HUES48 (cell line): Measurements from ENCODE around the gene KXD1.
"Not testable (repeated sequence)": the region's sequence is repeated elsewhere in the genome, so short reads cannot be mapped to it uniquely, and the experiment has no call there.

Experiments
- H3K27ac ChIP-seq: one replicate; pipeline ENCODE4 v1.7.0; 2013; ENCODE audit warnings: low read depth, low read length, inconsistent platforms
- H3K27me3 ChIP-seq: 2 replicates; pipeline ENCODE4 v1.6.1; 2013; ENCODE audit warnings: mild to moderate bottlenecking, low read length; ENCODE audit not compliant: control insufficient read depth, insufficient read depth
- H3K36me3 ChIP-seq: 2 replicates; pipeline ENCODE4 v1.6.1; 2013; ENCODE audit warnings: low read length; ENCODE audit not compliant: control insufficient read depth, insufficient read depth
- H3K4me1 ChIP-seq: 2 replicates; pipeline ENCODE4 v1.6.1; 2013; ENCODE audit warnings: mild to moderate bottlenecking, low read length; ENCODE audit not compliant: control insufficient read depth, insufficient read depth
- H3K4me3 ChIP-seq: 2 replicates; pipeline ENCODE4 v1.5.1; 2013; ENCODE audit warnings: mild to moderate bottlenecking, low read depth, low read length
- H3K9ac ChIP-seq: 2 replicates; pipeline ENCODE4 v1.6.1; 2013; ENCODE audit warnings: mild to moderate bottlenecking, low read depth, low read length, moderate library complexity
- H3K9me3 ChIP-seq: 2 replicates; pipeline ENCODE4 v1.6.1; 2013; ENCODE audit warnings: low read length; ENCODE audit not compliant: control insufficient read depth, insufficient read depth

The KXD1 gene

DNA sequence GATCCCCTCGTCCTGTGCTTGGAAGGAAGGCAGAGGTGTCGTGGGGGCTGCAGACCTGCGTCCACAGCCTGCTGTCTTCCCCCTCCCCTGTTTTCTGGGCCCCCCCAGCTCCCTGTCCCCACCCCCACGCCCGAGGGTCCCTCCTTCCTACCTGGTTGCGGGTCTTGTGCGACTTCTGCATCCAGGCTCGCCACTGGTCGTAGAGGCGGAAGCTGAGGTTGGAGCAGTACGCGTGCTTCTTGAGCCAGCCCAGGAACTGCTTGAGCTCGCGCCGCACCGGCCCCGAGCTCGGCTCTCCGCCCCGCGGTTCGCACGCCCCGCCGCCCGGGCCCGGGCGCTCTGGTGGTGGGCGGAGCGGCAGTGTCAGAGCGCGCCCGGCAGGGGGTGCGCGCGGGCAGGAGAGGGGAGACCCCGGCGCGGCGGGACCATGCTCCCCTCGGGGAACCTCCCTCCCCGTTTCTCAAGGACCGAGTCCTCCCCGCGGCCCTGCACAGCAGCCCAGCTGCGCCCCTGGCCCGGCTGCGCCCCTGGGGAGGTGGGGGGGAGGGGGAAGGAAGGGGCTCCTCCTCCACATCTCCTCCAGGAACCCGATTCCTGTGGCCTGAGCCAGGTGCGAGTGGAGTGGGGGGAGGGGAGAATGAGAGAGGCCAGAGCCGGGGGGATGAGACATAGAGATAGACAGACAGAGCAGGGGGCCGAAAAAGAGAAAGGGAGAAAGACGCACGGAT lies 36.6 kb downstream of the KXD1 start:
- H3K4me3 ChIP-seq = peak overlapping the region; percentile 54
- peak overlapping the region; percentile 90 for H3K27ac ChIP-seq
- H3K27me3 ChIP-seq = peaks cover 3% of the 10 kb centered on the region; the same call in 1 of the 2 replicates
- H3K36me3 ChIP-seq = peaks cover 3% of the 10 kb centered on the region; the same call in 1 of the 2 replicates
- H3K4me1 ChIP-seq = peaks cover 15% of the 10 kb centered on the region
- H3K9me3 ChIP-seq = no peaks in the 10 kb centered on the region
- no peak overlapping the region; the same call in 1 of the 2 replicates for H3K9ac ChIP-seq

DNA sequence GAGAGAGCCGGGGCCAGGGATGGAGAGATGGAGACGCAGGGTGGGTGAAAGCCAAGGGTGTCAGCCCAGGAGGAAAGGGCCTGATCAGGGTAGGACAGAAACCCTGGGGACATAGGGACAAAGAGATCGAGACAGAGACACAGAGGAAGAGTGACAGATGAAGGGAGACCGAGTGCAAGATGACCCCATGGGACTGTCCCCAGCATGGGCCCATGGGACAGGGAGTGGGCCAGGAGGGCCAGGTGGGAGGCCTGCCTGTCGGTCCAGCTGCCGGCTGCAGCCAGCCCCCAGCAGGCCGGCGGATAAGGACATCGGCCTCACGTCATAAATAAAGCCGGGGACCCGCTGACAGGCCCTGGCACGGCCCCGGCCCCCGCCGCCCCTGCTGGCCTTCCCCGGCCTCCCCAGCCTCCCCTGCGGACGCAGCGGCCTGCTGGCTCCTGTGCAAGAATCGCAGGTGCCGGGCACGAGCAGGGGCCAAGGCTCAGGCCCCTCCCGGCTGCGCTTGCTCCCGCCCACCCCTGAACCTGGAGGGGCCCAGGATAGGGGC lies 37.2 kb downstream of the KXD1 start:
- Histone ChIP-seq H3K27ac (peak overlapping the region; percentile 90), H3K36me3 (peaks cover 3% of the 10 kb centered on the region; the same call in 1 of the 2 replicates), H3K4me3 (peak overlapping the region; percentile 54), H3K27me3 (peaks cover 6% of the 10 kb centered on the region), H3K9me3 (no peaks in the 10 kb centered on the region), H3K9ac (no peak overlapping the region), H3K4me1 (peaks cover 15% of the 10 kb centered on the region)

DNA sequence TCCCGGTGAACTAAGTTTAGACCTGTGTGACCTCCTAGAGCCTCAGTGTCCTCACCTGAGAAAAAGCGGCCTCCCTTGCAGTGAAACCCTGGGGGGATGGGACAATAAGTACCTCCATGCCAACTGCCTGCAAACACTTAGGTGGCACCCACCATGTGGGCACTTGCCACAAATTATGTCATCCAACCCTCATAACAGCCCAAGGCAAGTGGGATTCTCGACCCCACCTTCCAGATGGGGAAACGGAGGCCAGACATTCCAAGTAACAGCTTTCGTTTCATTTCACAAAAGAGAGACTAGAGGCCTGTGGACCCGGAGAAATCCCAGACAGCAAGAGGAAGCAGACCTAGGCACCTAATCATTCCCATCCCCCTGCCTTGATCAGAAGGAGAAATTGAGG lies 37.8 kb downstream of the KXD1 start:
- H3K9ac ChIP-seq = no peak overlapping the region
- no peak overlapping the region for H3K4me3 ChIP-seq
- H3K36me3 ChIP-seq = peaks cover 3% of the 10 kb centered on the region; the same call in 1 of the 2 replicates
- H3K9me3 ChIP-seq = no peaks in the 10 kb centered on the region
- peaks cover 15% of the 10 kb centered on the region for H3K4me1 ChIP-seq
- peaks cover 8% of the 10 kb centered on the region for H3K27me3 ChIP-seq
- H3K27ac ChIP-seq = no peak overlapping the region

DNA sequence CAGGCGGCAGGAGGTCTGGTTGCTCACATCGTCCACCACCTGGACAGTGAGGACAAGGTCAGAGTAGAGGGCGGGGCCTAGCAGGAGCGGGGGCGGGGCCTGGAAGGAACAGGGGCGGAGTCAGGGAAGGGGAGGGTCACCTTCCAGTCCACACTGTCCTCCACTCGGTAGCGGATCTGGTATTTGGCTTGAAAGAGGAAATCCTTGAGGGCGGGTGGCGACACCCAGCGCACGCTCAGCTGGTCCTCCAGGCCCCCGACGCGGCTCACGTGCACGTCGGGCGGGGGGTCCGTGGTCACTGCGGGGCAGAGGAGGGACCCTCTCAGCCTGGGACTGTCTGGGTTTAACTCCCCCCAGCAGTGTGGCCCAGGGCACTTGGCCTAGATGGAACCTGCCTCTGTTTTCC lies 39.1 kb downstream of the KXD1 start:
- H3K9me3 ChIP-seq = no peaks in the 10 kb centered on the region
- H3K27ac ChIP-seq = no peak overlapping the region
- no peak overlapping the region for H3K9ac ChIP-seq
- H3K4me3 ChIP-seq = no peak overlapping the region
- H3K36me3 ChIP-seq = no peaks in the 10 kb centered on the region
- peaks cover 12% of the 10 kb centered on the region for H3K4me1 ChIP-seq
- peaks cover 15% of the 10 kb centered on the region for H3K27me3 ChIP-seq

DNA sequence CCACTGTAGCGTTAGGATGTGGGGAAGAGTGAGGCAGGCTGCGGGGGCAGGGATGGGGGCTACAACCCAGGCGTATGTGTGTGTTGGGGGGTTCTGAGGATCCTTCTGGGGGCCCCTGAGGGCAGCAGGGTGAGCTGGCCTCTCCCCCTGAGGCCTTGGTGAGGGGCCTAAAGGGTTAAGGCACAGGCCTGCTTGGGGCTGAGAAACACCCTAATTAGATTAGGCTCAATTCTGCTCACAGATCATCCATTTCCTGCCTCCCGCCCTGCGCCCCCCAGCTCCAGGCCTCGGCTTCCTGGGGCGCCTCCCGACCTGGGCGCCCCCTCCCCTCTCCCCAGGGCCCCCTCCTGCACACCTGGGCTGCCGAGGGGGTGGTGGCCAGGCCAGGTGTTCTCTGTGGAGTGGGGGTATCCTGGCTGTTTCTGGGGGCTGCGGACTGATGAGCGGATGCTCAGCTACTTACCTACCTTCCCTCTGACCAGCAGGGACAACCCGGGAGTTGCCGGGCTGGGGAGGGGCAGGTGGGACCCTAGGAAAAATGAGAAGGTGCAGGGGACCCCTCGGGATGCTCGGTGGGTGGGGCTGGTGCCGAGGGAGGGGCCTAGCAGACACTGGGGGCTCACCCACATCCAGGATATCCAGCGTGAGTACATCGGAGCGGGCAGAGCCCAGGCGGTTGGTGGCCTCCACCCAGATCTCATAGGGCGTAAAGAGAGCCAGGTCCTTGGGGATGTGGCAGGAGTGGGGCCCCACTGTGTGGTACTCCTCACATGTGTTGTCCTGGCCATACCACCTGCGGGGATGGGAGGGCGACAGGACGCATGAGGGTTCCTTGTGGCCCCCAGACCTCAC lies 40.4 kb downstream of the KXD1 start:
- Histone ChIP-seq H3K9me3 (no peaks in the 10 kb centered on the region), H3K27ac (no peak overlapping the region), H3K27me3 (peaks cover 28% of the 10 kb centered on the region), H3K4me3 (no peak overlapping the region), H3K4me1 (peaks cover 9% of the 10 kb centered on the region), H3K36me3 (no peaks in the 10 kb centered on the region), H3K9ac (no peak overlapping the region)

DNA sequence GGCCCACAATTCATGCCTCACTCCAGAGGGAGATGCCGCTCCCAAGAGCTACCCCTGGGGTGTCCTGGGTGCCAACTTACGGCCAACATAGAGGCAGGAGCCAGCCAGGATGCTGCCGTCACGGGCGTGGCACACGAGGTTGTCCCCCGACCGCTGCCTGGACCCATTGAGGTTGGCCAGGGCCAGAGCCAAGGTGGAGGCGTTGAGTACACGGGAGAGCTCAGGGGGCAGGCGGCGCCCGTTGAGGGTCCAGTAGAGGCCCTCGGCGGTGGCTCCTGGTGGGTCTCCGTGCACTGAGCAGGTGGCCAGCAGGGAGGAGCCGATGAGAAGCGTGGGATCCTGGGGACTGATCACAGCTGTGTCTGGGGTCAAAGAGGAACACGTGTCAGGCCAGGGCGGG lies 41.8 kb downstream of the KXD1 start:
- Histone ChIP-seq H3K27ac (no peak overlapping the region), H3K9me3 (no peaks in the 10 kb centered on the region), H3K9ac (no peak overlapping the region), H3K4me1 (peaks cover 7% of the 10 kb centered on the region), H3K36me3 (no peaks in the 10 kb centered on the region), H3K27me3 (peaks cover 42% of the 10 kb centered on the region), H3K4me3 (no peak overlapping the region)

DNA sequence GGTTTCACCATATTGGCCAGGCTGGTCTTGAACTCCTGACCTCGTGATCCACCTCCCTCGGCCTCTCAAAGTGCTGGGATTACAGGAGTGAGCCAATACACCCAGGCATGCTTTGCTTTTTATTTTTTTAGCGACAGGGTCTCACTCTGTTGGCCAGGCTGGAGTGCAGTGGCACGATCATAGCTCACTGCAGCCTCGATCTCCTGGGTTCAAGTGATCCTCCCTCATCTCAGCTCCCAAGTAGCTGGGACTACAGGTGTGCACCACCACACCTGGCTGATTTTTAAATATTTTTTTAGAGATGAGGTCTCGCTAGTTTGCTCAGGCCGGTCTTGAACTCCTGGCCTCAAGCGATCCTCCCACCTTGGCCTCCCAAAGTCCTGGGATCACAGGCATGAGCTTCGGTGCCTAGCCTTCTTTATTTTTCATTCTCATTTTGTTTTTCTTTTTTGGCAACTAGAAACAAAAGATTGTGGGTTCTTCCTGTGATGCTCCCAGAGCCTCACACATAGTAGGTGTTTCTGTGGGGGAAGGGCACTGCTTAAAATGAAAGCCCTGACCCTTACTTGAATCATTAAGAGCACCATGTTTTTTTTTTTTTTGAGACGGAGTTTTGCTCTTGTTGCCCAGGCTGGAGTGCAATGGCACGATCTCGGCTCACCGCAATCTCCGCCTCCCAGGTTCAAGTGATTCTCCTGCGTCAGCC lies 43.2 kb downstream of the KXD1 start:
- H3K4me3 ChIP-seq, H3K9me3 ChIP-seq, H3K9ac ChIP-seq, H3K36me3 ChIP-seq, H3K27ac ChIP-seq: not testable (repeated sequence)
- Histone ChIP-seq H3K4me1 (peaks cover 12% of the 10 kb centered on the region), H3K27me3 (peaks cover 52% of the 10 kb centered on the region)

DNA sequence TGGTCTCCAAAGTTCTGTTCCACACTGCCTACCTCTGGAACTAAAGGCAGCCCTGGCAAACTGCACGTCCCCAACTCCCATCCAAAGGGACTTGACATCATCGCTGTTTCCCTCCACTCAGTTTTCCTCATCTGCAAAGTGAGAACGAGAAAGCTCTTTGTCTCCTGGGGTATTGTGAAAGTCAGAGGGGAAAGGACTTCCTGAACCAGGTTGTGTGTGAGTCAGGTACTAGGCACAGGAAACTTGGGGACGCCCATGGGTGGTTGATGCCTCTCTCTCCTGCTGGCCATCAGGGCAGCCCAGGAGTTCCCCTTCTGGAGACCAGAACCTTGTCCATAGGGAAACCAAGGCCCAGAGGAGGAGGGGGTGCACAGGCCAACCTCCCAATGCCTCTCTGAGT lies 44.2 kb downstream of the KXD1 start:
- no peak overlapping the region for H3K27ac ChIP-seq
- H3K9me3 ChIP-seq = no peaks in the 10 kb centered on the region
- H3K4me1 ChIP-seq = peaks cover 12% of the 10 kb centered on the region
- H3K4me3 ChIP-seq = no peak overlapping the region
- peaks cover 59% of the 10 kb centered on the region for H3K27me3 ChIP-seq
- H3K9ac ChIP-seq = no peak overlapping the region
- no peaks in the 10 kb centered on the region for H3K36me3 ChIP-seq

DNA sequence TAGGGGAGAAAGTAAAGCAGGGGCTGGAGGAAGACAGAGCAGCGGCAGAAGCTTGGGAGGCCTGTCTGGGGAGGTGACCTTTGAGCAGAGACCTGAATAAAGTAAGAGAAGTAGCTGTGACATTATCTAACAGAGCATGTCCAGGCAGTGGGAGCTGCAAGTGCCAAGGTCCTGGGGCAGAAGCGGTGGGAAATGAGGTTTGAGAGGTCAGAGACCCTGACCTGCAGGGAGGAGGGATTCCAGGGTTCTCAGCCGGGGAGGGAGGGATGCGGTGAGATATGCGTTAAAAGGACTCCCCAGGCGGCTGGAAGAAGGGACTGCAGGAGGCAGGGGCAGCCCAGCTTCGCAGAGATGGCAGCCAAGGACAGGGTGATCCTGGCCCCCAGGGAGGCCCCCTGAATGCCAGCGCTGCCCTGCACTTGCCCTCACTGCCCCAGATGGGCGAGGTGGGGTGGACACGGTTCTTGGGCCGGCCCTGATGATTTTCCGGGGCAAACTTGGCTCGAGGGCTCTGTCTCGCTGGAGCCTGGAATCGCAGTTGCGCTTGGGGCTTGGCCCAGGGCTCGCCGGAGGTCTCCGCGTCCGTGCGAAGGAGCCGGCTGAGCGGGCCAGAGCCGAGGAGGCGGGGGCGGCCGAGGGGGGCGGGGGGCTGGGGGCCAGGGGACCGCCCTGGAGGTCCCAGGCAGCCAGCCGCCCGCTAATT lies 45.7 kb downstream of the KXD1 start:
- Histone ChIP-seq H3K4me1 (peaks cover 19% of the 10 kb centered on the region), H3K9me3 (no peaks in the 10 kb centered on the region), H3K27ac (no peak overlapping the region), H3K9ac (no peak overlapping the region), H3K36me3 (no peaks in the 10 kb centered on the region), H3K4me3 (peak overlapping the region; percentile 51; the same call in 1 of the 2 replicates), H3K27me3 (peaks cover 75% of the 10 kb centered on the region)
